Endothelial cell of umbilical vein (primary cell): ENCODE results near the gene DDX52. TPM values are rescaled to one million over a fixed set of nuclear protein-coding genes. Genes with fewer than 3 reads are reported as not detected.
A peak's percentile ranks its signal among the peaks of the same experiment; 100 is the strongest.

ENCODE experiments used
- BruUV-seq: library from RNA; stranded (reverse); fragments of 400-500 nt; replicated peaks from 2 replicates; lab custom pipeline; 2021; lab: Mats Ljungman, UMichigan
- CTCF ChIA-PET: fragments of 300-600, 350-600 bp; sonication (Branson Sonifier 250); formaldehyde crosslinking; loops from one replicate; lab custom pipeline; 2021; ENCODE audit warnings: antibody characterized with exemption, inconsistent platforms; lab: Charles Lee
- POLR2A ChIA-PET: fragments of 300-600, 350-600 bp; sonication (Branson Sonifier 250); formaldehyde crosslinking; loops from one replicate; lab custom pipeline; 2021; ENCODE audit warnings: antibody characterized with exemption, inconsistent platforms; lab: Charles Lee
- DNase-seq: peaks from one replicate; pipeline ENCODE4 v3.0.0-alpha.2; 2011; ENCODE audit warnings: low read depth, low spot score
- FAIRE-seq: peaks from 2 replicates; lab custom pipeline; 2011; peaks lifted over from hg19 to GRCh38; lab: Jason Lieb, UNC
- H2AFZ ChIP-seq: 2 replicates; pipeline ENCODE4 v1.6.0; 2012; ENCODE audit warnings: low read depth, low read length, control low read depth, inconsistent platforms
- H3K27ac ChIP-seq: 2 replicates; pipeline ENCODE4 v1.5.1; 2011; ENCODE audit warnings: low read depth, mild to moderate bottlenecking, control low read depth, low read length, moderate library complexity; ENCODE audit not compliant: insufficient read depth
- H3K27me3 ChIP-seq, 2 experiments: 2 replicates each; pipeline versions ENCODE4 v1.6.0 to v1.6.1; 2011; ENCODE audit warnings: low read length in 2 of 2, mixed read lengths in 1 of 2; ENCODE audit not compliant: control insufficient read depth in 2 of 2, insufficient read depth in 2 of 2
- H3K36me3 ChIP-seq, 2 experiments: 2 replicates in 1 of 2; 3 replicates in 1 of 2; pipeline ENCODE4 v1.5.1; 2011; ENCODE audit warnings: low read length in 2 of 2, mild to moderate bottlenecking in 1 of 2, moderate library complexity in 1 of 2; ENCODE audit not compliant: control insufficient read depth in 2 of 2, insufficient read depth in 2 of 2; ENCODE audit errors: extremely low read depth in 1 of 2
- H3K4me1 ChIP-seq: 3 replicates; pipeline ENCODE4 v1.5.1; 2011; ENCODE audit warnings: mild to moderate bottlenecking, low read length; ENCODE audit not compliant: control insufficient read depth, insufficient read depth; ENCODE audit errors: extremely low read depth
- H3K4me2 ChIP-seq: 2 replicates; pipeline ENCODE4 v1.6.1; 2011; ENCODE audit warnings: low read length, control low read depth, mixed read lengths; ENCODE audit not compliant: insufficient read depth
- H3K4me3 ChIP-seq, 3 experiments: fragments of 200-600 bp in 1 of 3; sonication (generic), shearing (Covaris generic) in 1 of 3; replicated peaks in 1 of 3; 2 replicates each; pipeline ENCODE4 v1.5.1; 2011 to 2016; ENCODE audit warnings: control low read depth in 3 of 3, low read length in 3 of 3, mild to moderate bottlenecking in 2 of 3, inconsistent platforms in 1 of 3, low read depth in 1 of 3, moderate library complexity in 1 of 3; ENCODE audit not compliant: insufficient read depth in 1 of 3
- H3K79me2 ChIP-seq: 2 replicates; pipeline ENCODE4 v1.6.0; 2012; ENCODE audit warnings: low read length, inconsistent platforms; ENCODE audit not compliant: control insufficient read depth, insufficient read depth
- H3K9ac ChIP-seq: replicated peaks from 2 replicates; pipeline ENCODE3; 2011; ENCODE audit warnings: low read length, control low read depth; ENCODE audit not compliant: insufficient read depth; ENCODE audit errors: extremely low read depth
- H3K9me1 ChIP-seq: replicated peaks from 3 replicates; pipeline ENCODE4 v1.6.0; 2011; ENCODE audit warnings: mild to moderate bottlenecking, low read length; ENCODE audit not compliant: control insufficient read depth, insufficient read depth; ENCODE audit errors: extremely low read depth
- H3K9me3 ChIP-seq: replicated peaks from 2 replicates; pipeline ENCODE4 v1.5.1; 2012; ENCODE audit warnings: low read length, inconsistent platforms; ENCODE audit not compliant: control insufficient read depth, insufficient read depth
- H4K20me1 ChIP-seq: replicated peaks from 2 replicates; pipeline ENCODE3; 2011; ENCODE audit warnings: mild to moderate bottlenecking, low read length; ENCODE audit not compliant: control insufficient read depth, insufficient read depth; ENCODE audit errors: extremely low read depth
- EZH2 ChIP-seq: IDR thresholded peaks from 2 replicates; pipeline ENCODE4 v1.6.1; 2012; ENCODE audit warnings: borderline replicate concordance, low read depth, mild to moderate bottlenecking, moderate library complexity, low read length, inconsistent platforms; ENCODE audit not compliant: severe bottlenecking
- GATA2 ChIP-seq: IDR thresholded peaks from 2 replicates; pipeline ENCODE4 v1.7.0; 2011; ENCODE audit warnings: low read depth, mild to moderate bottlenecking, moderate library complexity, mixed read lengths, low read length; ENCODE audit not compliant: insufficient read length, insufficient read depth
- MYC ChIP-seq: IDR thresholded peaks from one replicate; pipeline ENCODE4 v1.6.1; 2011; ENCODE audit warnings: mild to moderate bottlenecking, low read depth, low read length
- POLR2AphosphoS5 ChIP-seq: IDR thresholded peaks from 2 replicates; pipeline ENCODE4 v1.6.1; 2012; ENCODE audit warnings: low read depth, mild to moderate bottlenecking, control low read depth, low read length, moderate library complexity; ENCODE audit not compliant: insufficient read depth
- dilution Hi-C: fragments of 300-500 bp; cut with MboI; formaldehyde crosslinking; loops from one replicate; pipeline ENCODE4 v1.15.0; 2019; ENCODE audit warnings: low sequenced_read_pairs; ENCODE audit not compliant: extremely low pct_ligation_motif_present
- intact Hi-C: fragments of 100-400 bp; cut with micrococcal nuclease; formaldehyde crosslinking; loops from one replicate; pipeline ENCODE4 v1.10.0; 2022
- polyA plus RNA-seq, 4 experiments: library from polyadenylated mRNA; depleted of rRNA in 3 of 4; stranded (reverse) in 3 of 4; unstranded in 1 of 4; fragments of >200 nt; gene quantifications; 2 replicates each; pipeline versions ENCODE4 v1.2.1 to v1.2.3, GENCODE V29; 2011 to 2012; ENCODE audit warnings: missing spikeins in 1 of 4
- total RNA-seq: library from RNA; stranded (reverse); gene quantifications from 2 replicates; pipeline ENCODE4 v1.2.3, GENCODE V29; 2021

Gene DDX52
- total and polyA plus RNA-seq, 2 donors (not counting 3 experiments of a cell fraction or from before 2014, with no cell fraction given) = 12.5 to 58.4 TPM

GRCh38 chr17:37607637-37608331 lies 35.5 kb downstream of the DDX52 start:
- FAIRE-seq (no peak), DNase-seq (no peak)
- H3K9me1 ChIP-seq = no peaks in the 10 kb centered on the region
- dilution Hi-C loops (no loop called here), intact Hi-C loops (loop anchor here (2.0 to 5.0 kb wide), 2 partner anchors 41 to 120 kb away; partner anchors contain the start of gene DUSP14)
- peaks cover 2% of the 10 kb centered on the region in 2 experiments for H3K36me3 ChIP-seq
- no peak overlapping the region for H2AFZ ChIP-seq
- peak overlapping the region; percentile 79 to 97 (median 97) for H3K4me3 ChIP-seq
- ChIA-PET POLR2A (no interaction called here), CTCF (interaction anchor here (2.2 to 3.1 kb wide), 2 partner anchors 13 to 163 kb away, joined by 9 to 16 read pairs; no protein-coding TSS in a partner anchor)
- no peaks in the 10 kb centered on the region for H3K9me3 ChIP-seq
- H3K79me2 ChIP-seq = peaks cover 51% of the 10 kb centered on the region
- peak overlapping the region; percentile 69 for H3K27ac ChIP-seq
- no peak for TF ChIP-seq POLR2AphosphoS5
- TF ChIP-seq MYC = no peak
- H4K20me1 ChIP-seq = no peaks in the 10 kb centered on the region
- peaks cover 30% of the 10 kb centered on the region for H3K4me1 ChIP-seq
- H3K27me3 ChIP-seq = no peaks in the 10 kb centered on the region
- H3K9ac ChIP-seq = peak overlapping the region; percentile 96
- peak overlapping the region; percentile 98 for H3K4me2 ChIP-seq
- BruUV-seq = no TSS peak

GRCh38 chr17:37605813-37606505 lies 37.3 kb downstream of the DDX52 start:
- CTCF ChIA-PET = interaction anchor here (0.9 to 1.7 kb wide), 2 partner anchors 12 to 233 kb away, joined by 3 to 4 read pairs; no protein-coding TSS in a partner anchor
- peak overlapping the region; percentile 44 for H3K4me2 ChIP-seq

More at GRCh38 chr17:37605813-37606505, 37.3 kb downstream of the DDX52 start:
- no peaks in the 10 kb centered on the region for H3K36me3 ChIP-seq
- FAIRE-seq = no peak
- H3K79me2 ChIP-seq = peaks cover 54% of the 10 kb centered on the region
- H4K20me1 ChIP-seq = no peaks in the 10 kb centered on the region
- POLR2A ChIA-PET = no interaction called here
- H3K9me3 ChIP-seq = no peaks in the 10 kb centered on the region
- H3K9me1 ChIP-seq = no peaks in the 10 kb centered on the region
- peak overlapping the region; percentile 21 for H3K9ac ChIP-seq
- dilution Hi-C loops = no loop called here
- TF ChIP-seq EZH2 (no peak), GATA2 (peak; percentile 40)
- no peak overlapping the region for H3K4me3 ChIP-seq
- peak; percentile 9 for DNase-seq
- H3K27me3 ChIP-seq = no peaks in the 10 kb centered on the region
- intact Hi-C loops = loop anchor here (5.0 kb wide), 1 partner anchor 119 kb away; the partner anchor contains the start of gene DUSP14
- no peak overlapping the region for H3K27ac ChIP-seq
- no TSS peak for BruUV-seq
- no peak overlapping the region for H2AFZ ChIP-seq
- peaks cover 30% of the 10 kb centered on the region for H3K4me1 ChIP-seq
